Ascending aorta (tissue), 2 donors: ENCODE data around the gene CAMP. TPM values are rescaled to one million over a fixed set of nuclear protein-coding genes. Genes with fewer than 3 reads are reported as not detected.

Source experiments
- DNase-seq, 2 donors: peaks; one replicate each; pipeline ENCODE4 v3.0.0-alpha.2; 2019; ENCODE audit warnings: low spot score in 2 of 2
- H3K27ac ChIP-seq, 2 donors: fragments of 200-600 bp; sonication (generic); one replicate each; pipeline ENCODE4 v1.5.1; 2016 to 2017; ENCODE audit warnings: mild to moderate bottlenecking in 1 of 2
- H3K27me3 ChIP-seq: fragments of 200-600 bp; sonication (generic); one replicate; pipeline ENCODE4 v1.5.1; 2017
- H3K36me3 ChIP-seq, 2 donors: fragments of 200-600 bp; sonication (generic); one replicate each; pipeline ENCODE4 v1.5.1; 2016
- H3K4me1 ChIP-seq, 2 donors: fragments of 200-600 bp; sonication (generic); one replicate each; pipeline ENCODE4 v1.5.1; 2016 to 2017; ENCODE audit warnings: mild to moderate bottlenecking in 1 of 2
- H3K4me3 ChIP-seq, 2 donors: fragments of 200-600 bp; sonication (generic); one replicate each; pipeline ENCODE4 v1.5.1; 2016 to 2017; ENCODE audit warnings: mild to moderate bottlenecking in 1 of 2
- H3K9me3 ChIP-seq, 2 donors: fragments of 200-600 bp; sonication (generic); one replicate each; pipeline ENCODE4 v1.5.1; 2016
- CTCF ChIP-seq, 3 experiments: fragments of 200-600 bp in 2 of 3; fragments of 450-650 bp in 1 of 3; sonication (generic) in 2 of 3; IDR thresholded peaks; one replicate each; pipeline ENCODE4 v1.5.1; 2016 to 2019; ENCODE audit warnings: antibody characterized with exemption in 3 of 3, mild to moderate bottlenecking in 1 of 3, moderate library complexity in 1 of 3
- intact Hi-C: fragments of 100-400 bp; cut with DNase I; formaldehyde crosslinking; loops from one replicate; pipeline ENCODE4 v1.15.1; 2023
- total RNA-seq: library from RNA; depleted of rRNA; stranded (reverse); fragments of >200 nt; gene quantifications from one replicate; pipeline ENCODE4 v1.1.0, GENCODE V29; 2016

The CAMP gene
- total RNA-seq, 1 donor from 2014 or later = not detected

DNA sequence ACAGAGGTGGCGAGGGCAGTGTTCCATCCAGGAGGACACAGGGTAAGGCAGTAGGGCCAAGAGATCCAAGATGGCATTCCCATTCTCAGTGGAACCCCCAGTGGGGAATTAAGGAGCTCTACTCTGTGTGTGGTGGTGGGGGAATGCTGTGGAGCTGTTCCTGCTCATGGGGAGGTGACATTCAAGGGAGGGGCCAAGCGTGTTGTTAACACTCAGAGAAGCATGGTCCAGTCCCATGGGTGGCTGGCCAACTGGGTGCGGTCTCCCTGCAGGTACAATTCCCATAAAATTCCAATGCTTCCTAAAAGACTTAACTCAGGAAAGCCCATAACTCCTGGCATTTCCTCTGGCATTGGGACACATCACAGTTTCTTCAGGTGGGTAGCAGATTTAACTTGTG lies 2.3 kb downstream of the CAMP start:
- Histone ChIP-seq H3K9me3 (no peaks in the 10 kb centered on the region), H3K4me3 (no peak overlapping the region), H3K27me3 (no peaks in the 10 kb centered on the region), H3K27ac (no peak overlapping the region), H3K4me1 (no peaks in the 10 kb centered on the region), H3K36me3 (no peaks in the 10 kb centered on the region)
- intact Hi-C loops = no loop called here
- no peak for TF ChIP-seq CTCF (IDR thresholded peaks at IDR 0.05)
- DNase-seq = no peak

DNA sequence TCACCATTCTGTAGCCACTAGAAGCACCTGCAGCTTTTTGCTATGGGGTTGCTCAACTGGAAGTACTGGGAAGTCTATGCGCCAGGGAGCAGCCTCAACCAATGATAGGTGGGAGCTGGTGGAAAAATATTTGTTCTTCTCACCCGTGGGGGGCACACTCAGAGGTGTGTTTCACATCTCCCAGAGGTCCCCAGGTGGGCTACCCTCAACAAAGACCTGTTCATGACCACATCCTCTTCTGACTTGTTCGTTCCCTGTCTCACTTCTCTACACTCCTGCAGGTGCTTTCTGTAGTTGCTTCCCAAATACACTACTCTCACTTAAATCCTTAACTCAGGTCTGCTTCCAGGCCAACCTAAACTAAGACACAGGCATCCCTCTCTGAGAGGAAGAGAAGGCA lies 3.6 kb downstream of the CAMP start:
- TF ChIP-seq CTCF (IDR thresholded peaks at IDR 0.05) = no peak
- Histone ChIP-seq H3K9me3 (no peaks in the 10 kb centered on the region), H3K4me3 (no peak overlapping the region), H3K36me3 (no peaks in the 10 kb centered on the region), H3K27me3 (no peaks in the 10 kb centered on the region), H3K27ac (no peak overlapping the region), H3K4me1 (no peaks in the 10 kb centered on the region)
- intact Hi-C loops = no loop called here
- DNase-seq = no peak

- no peaks in the 10 kb centered on the region for H3K9me3 ChIP-seq
- H3K4me3 ChIP-seq = no peak overlapping the region
- H3K27me3 ChIP-seq = no peaks in the 10 kb centered on the region
- peaks cover 0 to 8% of the 10 kb centered on the region in 2 donors for H3K4me1 ChIP-seq
- intact Hi-C loops = no loop called here
- TF ChIP-seq CTCF (IDR thresholded peaks at IDR 0.05) = no peak
- no peak for DNase-seq
- H3K36me3 ChIP-seq = no peaks in the 10 kb centered on the region
- no peak overlapping the region for H3K27ac ChIP-seq
Observed at GRCh38 chr3:48232232-48232631, 8.9 kb downstream of the CAMP start.

- no peaks in the 10 kb centered on the region for H3K9me3 ChIP-seq
- intact Hi-C loops = no loop called here
- H3K36me3 ChIP-seq = no peaks in the 10 kb centered on the region
- H3K4me1 ChIP-seq = peaks cover 0 to 8% of the 10 kb centered on the region in 2 donors
- peak overlapping the region in 1 of 2 donors; percentile 3 for H3K4me3 ChIP-seq
- H3K27me3 ChIP-seq = no peaks in the 10 kb centered on the region
- no peak overlapping the region for H3K27ac ChIP-seq
- TF ChIP-seq CTCF (IDR thresholded peaks at IDR 0.05) = peak; percentile 43 to 55 (median 49)
- DNase-seq = peak in 1 of 2 donors; percentile 86
Observed at GRCh38 chr3:48232734-48233133, 9.4 kb downstream of the CAMP start.

- TF ChIP-seq CTCF (IDR thresholded peaks at IDR 0.05) = no peak
- intact Hi-C loops = no loop called here
- Histone ChIP-seq H3K9me3 (no peaks in the 10 kb centered on the region), H3K27me3 (no peaks in the 10 kb centered on the region), H3K4me3 (no peak overlapping the region), H3K36me3 (no peaks in the 10 kb centered on the region), H3K4me1 (peaks cover 0 to 8% of the 10 kb centered on the region in 2 donors), H3K27ac (no peak overlapping the region)
- peak in 1 of 2 donors; percentile 12 for DNase-seq
Observed at GRCh38 chr3:48233542-48233941, 10.2 kb downstream of the CAMP start.

DNA sequence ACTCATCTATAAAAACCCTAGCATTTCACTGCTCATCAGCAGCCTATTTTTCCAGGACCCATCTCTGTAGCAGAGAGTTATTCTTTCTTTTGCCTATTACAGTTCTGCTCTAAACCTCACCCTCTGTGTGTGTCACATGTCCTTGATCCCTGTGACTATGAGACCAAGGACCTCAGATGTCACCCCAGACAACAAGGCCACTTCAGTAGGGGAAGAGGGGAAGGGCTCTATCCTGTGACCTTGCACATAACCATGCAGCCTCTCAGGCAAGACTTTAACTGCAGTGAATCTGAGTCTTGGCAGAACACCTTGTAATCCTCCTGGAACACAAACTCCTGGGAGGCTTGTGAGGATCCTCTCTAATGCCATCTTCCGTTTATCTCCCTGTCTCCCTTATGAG lies 13.2 kb downstream of the CAMP start:
- H3K36me3 ChIP-seq = no peaks in the 10 kb centered on the region
- DNase-seq = peak in 1 of 2 donors; percentile 22
- no peak for TF ChIP-seq CTCF (IDR thresholded peaks at IDR 0.05)
- H3K4me3 ChIP-seq = no peak overlapping the region
- no peak overlapping the region for H3K27ac ChIP-seq
- no peaks in the 10 kb centered on the region for H3K9me3 ChIP-seq
- H3K27me3 ChIP-seq = no peaks in the 10 kb centered on the region
- peaks cover 0 to 16% of the 10 kb centered on the region in 2 donors for H3K4me1 ChIP-seq
- intact Hi-C loops = no loop called here
